ENCODE measurements around the gene MYO15B.
A peak's percentile ranks its signal among the peaks of the same experiment; 100 is the strongest.

Gene MYO15B

GRCh38 chr17:75568412-75569255 lies 19.0 kb upstream of the MYO15B start:
- Histone ChIP-seq H3K4me1 (ENCODE audit: insufficient read depth, low read length, poor library complexity, severe bottlenecking) (peaks cover 15% of the 10 kb centered on the region), H3K4me3 (ENCODE audit: low read length, poor library complexity, severe bottlenecking) (no peak overlapping the region), H3K79me2 (ENCODE audit: insufficient read depth, low read length) (no peaks in the 10 kb centered on the region), H3K9me3 (ENCODE audit: insufficient read depth, low read depth, low read length) (no peaks in the 10 kb centered on the region), H3K9ac (ENCODE audit: low read depth, low read length, poor library complexity, severe bottlenecking) (no peak overlapping the region), H3K36me3 (ENCODE audit: insufficient read depth, low read length) (no peaks in the 10 kb centered on the region), H3K4me2 (ENCODE audit: low read depth, low read length, poor library complexity, severe bottlenecking) (no peak overlapping the region), H3K9me2 (replicated peaks; ENCODE audit: low read depth, low read length) (no peaks in the 10 kb centered on the region), H4K20me1 (ENCODE audit: insufficient read depth, low read length, poor library complexity, severe bottlenecking) (no peaks in the 10 kb centered on the region), H3K27me3 (ENCODE audit: insufficient read depth, low read length, poor library complexity, severe bottlenecking) (no peaks in the 10 kb centered on the region), H3F3A (ENCODE audit: low read depth) (no peaks in the 10 kb centered on the region), H2AFZ (ENCODE audit: low read length) (no peak overlapping the region)
- TF ChIP-seq EZH2phosphoT487 (IDR thresholded peaks at IDR 0.05; ENCODE audit: borderline replicate concordance) (no peak), CTCF (conservative IDR thresholded peaks at IDR 0.05; ENCODE audit: low read length) (no peak)

GRCh38 chr17:75570034-75570676 lies 17.4 kb upstream of the MYO15B start:
- Histone ChIP-seq H3K4me1 (ENCODE audit: insufficient read depth, low read length, poor library complexity, severe bottlenecking) (peaks cover 15% of the 10 kb centered on the region), H3K9me2 (replicated peaks; ENCODE audit: low read depth, low read length) (no peaks in the 10 kb centered on the region), H3K9me3 (ENCODE audit: insufficient read depth, low read depth, low read length) (no peaks in the 10 kb centered on the region), H3K9ac (ENCODE audit: low read depth, low read length, poor library complexity, severe bottlenecking) (peak overlapping the region; percentile 56), H3K36me3 (ENCODE audit: insufficient read depth, low read length) (no peaks in the 10 kb centered on the region), H3K4me2 (ENCODE audit: low read depth, low read length, poor library complexity, severe bottlenecking) (peak overlapping the region; percentile 55), H3K27me3 (ENCODE audit: insufficient read depth, low read length, poor library complexity, severe bottlenecking) (no peaks in the 10 kb centered on the region), H2AFZ (ENCODE audit: low read length) (no peak overlapping the region), H3K79me2 (ENCODE audit: insufficient read depth, low read length) (no peaks in the 10 kb centered on the region), H3F3A (ENCODE audit: low read depth) (no peaks in the 10 kb centered on the region), H3K4me3 (ENCODE audit: low read length, poor library complexity, severe bottlenecking) (no peak overlapping the region), H4K20me1 (ENCODE audit: insufficient read depth, low read length, poor library complexity, severe bottlenecking) (no peaks in the 10 kb centered on the region)
- TF ChIP-seq EZH2phosphoT487 (IDR thresholded peaks at IDR 0.05; ENCODE audit: borderline replicate concordance) (no peak), CTCF (conservative IDR thresholded peaks at IDR 0.05; ENCODE audit: low read length) (no peak)

GRCh38 chr17:75570772-75571171 lies 16.8 kb upstream of the MYO15B start:
- Histone ChIP-seq H3K9me2 (replicated peaks; ENCODE audit: low read depth, low read length) (no peaks in the 10 kb centered on the region), H4K20me1 (ENCODE audit: insufficient read depth, low read length, poor library complexity, severe bottlenecking) (no peaks in the 10 kb centered on the region), H3K4me2 (ENCODE audit: low read depth, low read length, poor library complexity, severe bottlenecking) (peak overlapping the region; percentile 55), H3K36me3 (ENCODE audit: insufficient read depth, low read length) (no peaks in the 10 kb centered on the region), H3K4me3 (ENCODE audit: low read length, poor library complexity, severe bottlenecking) (no peak overlapping the region), H3K27me3 (ENCODE audit: insufficient read depth, low read length, poor library complexity, severe bottlenecking) (no peaks in the 10 kb centered on the region), H2AFZ (ENCODE audit: low read length) (peak overlapping the region; percentile 95), H3K79me2 (ENCODE audit: insufficient read depth, low read length) (no peaks in the 10 kb centered on the region), H3K4me1 (ENCODE audit: insufficient read depth, low read length, poor library complexity, severe bottlenecking) (peaks cover 15% of the 10 kb centered on the region), H3F3A (ENCODE audit: low read depth) (no peaks in the 10 kb centered on the region), H3K9me3 (ENCODE audit: insufficient read depth, low read depth, low read length) (no peaks in the 10 kb centered on the region), H3K9ac (ENCODE audit: low read depth, low read length, poor library complexity, severe bottlenecking) (peak overlapping the region; percentile 56)
- TF ChIP-seq EZH2phosphoT487 (IDR thresholded peaks at IDR 0.05; ENCODE audit: borderline replicate concordance): no peak
- TF ChIP-seq CTCF (conservative IDR thresholded peaks at IDR 0.05; ENCODE audit: low read length): no peak
